ENCODE results near the gene EFNA5.
"Not testable (repeated sequence)": the region's sequence is repeated elsewhere in the genome, so short reads cannot be mapped to it uniquely, and the experiment has no call there.

Gene EFNA5

DNA sequence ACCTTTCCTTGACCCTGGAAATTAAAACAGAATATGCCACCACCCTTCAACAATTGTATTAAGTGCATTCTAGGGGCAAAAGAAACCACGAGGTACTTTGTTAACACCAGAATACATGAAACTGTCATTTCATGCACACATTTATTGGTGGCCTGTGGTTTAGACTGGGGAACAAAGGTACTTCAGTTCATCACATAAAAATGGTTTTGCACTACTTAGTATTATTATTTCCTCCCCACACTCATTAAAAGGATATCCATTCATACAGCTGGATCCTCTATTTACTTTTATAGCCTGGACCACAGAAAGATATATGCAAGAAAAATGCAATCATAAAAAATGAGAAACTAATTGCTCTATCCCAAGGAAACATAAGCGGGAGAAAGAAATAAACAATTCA is 230.9 kb downstream of the EFNA5 start:
- no peak for DNase-seq (ENCODE audit: low read depth)
- H3K4me3 ChIP-seq (ENCODE audit: low read depth, low read length), result no peak overlapping the region
- no peak for TF ChIP-seq MAX (IDR thresholded peaks at IDR 0.05; ENCODE audit: low read depth, low read length)
- TF ChIP-seq, protein P1, sequence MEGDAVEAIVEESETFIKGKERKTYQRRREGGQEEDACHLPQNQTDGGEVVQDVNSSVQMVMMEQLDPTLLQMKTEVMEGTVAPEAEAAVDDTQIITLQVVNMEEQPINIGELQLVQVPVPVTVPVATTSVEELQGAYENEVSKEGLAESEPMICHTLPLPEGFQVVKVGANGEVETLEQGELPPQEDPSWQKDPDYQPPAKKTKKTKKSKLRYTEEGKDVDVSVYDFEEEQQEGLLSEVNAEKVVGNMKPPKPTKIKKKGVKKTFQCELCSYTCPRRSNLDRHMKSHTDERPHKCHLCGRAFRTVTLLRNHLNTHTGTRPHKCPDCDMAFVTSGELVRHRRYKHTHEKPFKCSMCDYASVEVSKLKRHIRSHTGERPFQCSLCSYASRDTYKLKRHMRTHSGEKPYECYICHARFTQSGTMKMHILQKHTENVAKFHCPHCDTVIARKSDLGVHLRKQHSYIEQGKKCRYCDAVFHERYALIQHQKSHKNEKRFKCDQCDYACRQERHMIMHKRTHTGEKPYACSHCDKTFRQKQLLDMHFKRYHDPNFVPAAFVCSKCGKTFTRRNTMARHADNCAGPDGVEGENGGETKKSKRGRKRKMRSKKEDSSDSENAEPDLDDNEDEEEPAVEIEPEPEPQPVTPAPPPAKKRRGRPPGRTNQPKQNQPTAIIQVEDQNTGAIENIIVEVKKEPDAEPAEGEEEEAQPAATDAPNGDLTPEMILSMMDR (IDR thresholded peaks at IDR 0.05; ENCODE audit: low read depth, low read length), result no peak
- TF ChIP-seq MYC (IDR thresholded peaks at IDR 0.05; ENCODE audit: low read depth, low read length), result no peak
- no peak for TF ChIP-seq POLR2A (IDR thresholded peaks at IDR 0.05; ENCODE audit: extremely low read depth, insufficient read length)

GRCh38 chr5:107437986-107438510 is 232.7 kb downstream of the EFNA5 start:
- DNase-seq (ENCODE audit: low read depth), result no peak
- TF ChIP-seq MAX (IDR thresholded peaks at IDR 0.05; ENCODE audit: low read depth, low read length) (no peak), POLR2A (IDR thresholded peaks at IDR 0.05; ENCODE audit: extremely low read depth, insufficient read length) (no peak), MYC (IDR thresholded peaks at IDR 0.05; ENCODE audit: low read depth, low read length) (no peak)
- TF ChIP-seq, protein P1 (IDR thresholded peaks at IDR 0.05; ENCODE audit: low read depth, low read length), result no peak

DNA sequence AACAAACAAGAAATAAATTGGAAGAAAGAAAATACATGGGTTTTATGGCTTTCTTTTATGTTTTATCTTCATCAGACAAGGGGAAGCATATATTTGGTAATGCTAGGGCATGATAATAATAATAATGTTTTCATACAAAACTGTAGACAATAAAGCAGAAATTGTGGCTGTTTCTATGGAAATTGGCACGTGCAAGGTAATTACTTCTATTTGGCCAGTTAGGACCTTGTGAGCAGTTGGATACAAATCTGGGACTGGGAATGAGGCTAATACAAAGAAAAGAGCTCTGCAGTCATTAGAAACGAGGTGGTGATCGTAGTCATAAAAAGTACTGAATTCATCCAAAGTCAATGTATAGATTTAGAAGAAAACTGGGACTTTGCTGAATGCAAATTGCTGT is 233.6 kb downstream of the EFNA5 start:
- no peak overlapping the region for H3K4me3 ChIP-seq (ENCODE audit: low read depth, low read length)
- no peak for DNase-seq (ENCODE audit: low read depth)
- no peak for TF ChIP-seq MYC (IDR thresholded peaks at IDR 0.05; ENCODE audit: low read depth, low read length)
- TF ChIP-seq, protein P1 (IDR thresholded peaks at IDR 0.05; ENCODE audit: low read depth, low read length), result no peak
- TF ChIP-seq POLR2A (IDR thresholded peaks at IDR 0.05; ENCODE audit: extremely low read depth, insufficient read length), result no peak
- no peak for TF ChIP-seq MAX (IDR thresholded peaks at IDR 0.05; ENCODE audit: low read depth, low read length)

More at GRCh38 chr5:107437986-107438510, 232.7 kb downstream of the EFNA5 start:
- no peak overlapping the region for H3K4me3 ChIP-seq (ENCODE audit: low read depth, low read length)

GRCh38 chr5:107436201-107436600 is 234.5 kb downstream of the EFNA5 start:
- no peak for DNase-seq (ENCODE audit: low read depth)
- TF ChIP-seq POLR2A (IDR thresholded peaks at IDR 0.05; ENCODE audit: extremely low read depth, insufficient read length) (no peak), MYC (IDR thresholded peaks at IDR 0.05; ENCODE audit: low read depth, low read length) (no peak), MAX (IDR thresholded peaks at IDR 0.05; ENCODE audit: low read depth, low read length) (no peak)
- TF ChIP-seq, protein P1 (IDR thresholded peaks at IDR 0.05; ENCODE audit: low read depth, low read length), result no peak
- H3K4me3 ChIP-seq (ENCODE audit: low read depth, low read length), result no peak overlapping the region

GRCh38 chr5:107435061-107435460 is 235.7 kb downstream of the EFNA5 start:
- H3K4me3 ChIP-seq (ENCODE audit: low read depth, low read length), result no peak overlapping the region

GRCh38 chr5:107433646-107434045 is 237.1 kb downstream of the EFNA5 start:
- DNase-seq (ENCODE audit: low read depth); H3K4me3 ChIP-seq (ENCODE audit: low read depth, low read length): not testable (repeated sequence)

More at GRCh38 chr5:107435061-107435460, 235.7 kb downstream of the EFNA5 start:
- TF ChIP-seq MAX (IDR thresholded peaks at IDR 0.05; ENCODE audit: low read depth, low read length) (no peak), MYC (IDR thresholded peaks at IDR 0.05; ENCODE audit: low read depth, low read length) (no peak), POLR2A (IDR thresholded peaks at IDR 0.05; ENCODE audit: extremely low read depth, insufficient read length) (no peak)
- TF ChIP-seq, protein P1 (IDR thresholded peaks at IDR 0.05; ENCODE audit: low read depth, low read length), result no peak
- no peak for DNase-seq (ENCODE audit: low read depth)

Measured in NB4 (cell line).